K562 (cell line): ENCODE measurements around the gene KMT2A. TPM values are rescaled to one million over a fixed set of nuclear protein-coding genes. Genes with fewer than 3 reads are reported as not detected.
A peak's percentile ranks its signal among the peaks of the same experiment; 100 is the strongest.

Experiments used
- AFF1 ChIP-seq, 2 experiments: fragments of 450-650 bp; IDR thresholded peaks; 2 replicates each; pipeline ENCODE4 v1.6.1; 2018; ENCODE audit warnings: mild to moderate bottlenecking in 2 of 2, low read depth in 1 of 2; ENCODE audit not compliant: partially characterized antibody in 2 of 2
- ASH1L ChIP-seq: fragments of 450-650 bp; IDR thresholded peaks from 2 replicates; pipeline ENCODE4 v1.6.1; 2018; ENCODE audit warnings: borderline replicate concordance, mild to moderate bottlenecking, low read depth; ENCODE audit not compliant: partially characterized antibody
- BACH1 ChIP-seq: fragments of 200-800 bp; sonication (Bioruptor generic); IDR thresholded peaks from 2 replicates; pipeline ENCODE4 v1.6.1; 2016; ENCODE audit warnings: missing genetic modification characterization, missing compliant biosample characterization
- CREM ChIP-seq: IDR thresholded peaks from 2 replicates; pipeline ENCODE4 v1.6.1; 2014; ENCODE audit warnings: antibody characterized with exemption, low read depth
- GTF3C2 ChIP-seq: IDR thresholded peaks from 3 replicates; pipeline ENCODE4 v1.6.1; 2011; ENCODE audit warnings: borderline replicate concordance, mild to moderate bottlenecking, moderate library complexity; ENCODE audit not compliant: insufficient read length; ENCODE audit errors: extremely low read depth
- HMBOX1 ChIP-seq: sonication (generic); IDR thresholded peaks from 2 replicates; pipeline ENCODE4 v1.6.1; 2016
- L3MBTL2 ChIP-seq: fragments of 450-650 bp; IDR thresholded peaks from 2 replicates; pipeline ENCODE4 v1.6.1; 2016; ENCODE audit warnings: mild to moderate bottlenecking, moderate library complexity
- MAFK ChIP-seq: IDR thresholded peaks from 2 replicates; pipeline ENCODE4 v1.6.1; 2011; ENCODE audit warnings: low read length, improper control_type of control experiment
- NKRF ChIP-seq: fragments of 450-650 bp; IDR thresholded peaks from 2 replicates; pipeline ENCODE4 v1.6.1; 2016; ENCODE audit warnings: borderline replicate concordance
- POLR2AphosphoS5 ChIP-seq: IDR thresholded peaks from 2 replicates; pipeline ENCODE4 v1.6.1; 2011; ENCODE audit warnings: mild to moderate bottlenecking, low read depth, low read length, moderate library complexity; ENCODE audit not compliant: control insufficient read depth, insufficient read depth
- RAD21 ChIP-seq, 2 experiments: fragments of 250-450 bp in 1 of 2; fragments of 450-650 bp in 1 of 2; sonication (Bioruptor Pico) in 1 of 2; formaldehyde crosslinking in 1 of 2; IDR thresholded peaks in 1 of 2; conservative IDR thresholded peaks in 1 of 2; 2 replicates each; pipeline versions ENCODE4 v1.4.0 to v1.8.0; 2020 to 2022; ENCODE audit warnings: mild to moderate bottlenecking in 2 of 2, moderate library complexity in 1 of 2
- SAP30 ChIP-seq: fragments of 200-600 bp; sonication (generic); IDR thresholded peaks from 2 replicates; pipeline ENCODE4 v1.6.1; 2012; ENCODE audit warnings: borderline replicate concordance, low read depth, mild to moderate bottlenecking, moderate library complexity, low read length, control low read depth, inconsistent platforms; ENCODE audit not compliant: insufficient read depth, poor library complexity, severe bottlenecking
- TBP ChIP-seq: optimal IDR thresholded peaks from 2 replicates; pipeline ENCODE3; 2011; ENCODE audit warnings: low read depth, low read length, improper control_type of control experiment
- ZBED1 ChIP-seq: IDR thresholded peaks from 2 replicates; pipeline ENCODE4 v1.6.1; 2014
- ZBTB7A ChIP-seq: IDR thresholded peaks from 2 replicates; pipeline ENCODE4 v1.6.1; 2011; ENCODE audit warnings: low read depth, mild to moderate bottlenecking, low read length, moderate library complexity, borderline replicate concordance; ENCODE audit not compliant: control insufficient read depth
- ZNF76 ChIP-seq: fragments of 250-450 bp; sonication (Bioruptor Pico); IDR thresholded peaks from 2 replicates; pipeline ENCODE4 v1.4.0; 2020; ENCODE audit warnings: mild to moderate bottlenecking, moderate library complexity, borderline replicate concordance
- polyA plus RNA-seq, 8 experiments: library from polyadenylated mRNA; depleted of rRNA in 4 of 8; stranded (reverse) in 5 of 8; unstranded in 3 of 8; fragments of >200 nt; fragmentation: Nextera tagmentation in 2 of 8; fragmentation: Illumina TruSeq in 1 of 8; extraction: Ambion mirVana in 2 of 8; extraction: Trizol in 1 of 8; gene quantifications; 2 replicates each; pipeline versions ENCODE4 v1.2.1 to v1.2.3, GENCODE V29; 2011 to 2014; ENCODE audit warnings: inconsistent platforms in 1 of 8, missing spikeins in 1 of 8
- total RNA-seq, 7 experiments: library from RNA; depleted of rRNA in 6 of 7; stranded (reverse); fragments of >200 nt in 6 of 7; fragmentation: Illumina TruSeq in 2 of 7; extraction: Trizol in 2 of 7; gene quantifications; 2 replicates each; pipeline versions ENCODE4 v1.2.1 to v1.2.3, GENCODE V29; 2011 to 2021; ENCODE audit warnings: low replicate concordance in 1 of 7

KMT2A gene
- total and polyA plus RNA-seq, 9 of the 15 experiments (the other 6 are each of a cell fraction or from before 2014, with no cell fraction given): 9.6 to 59.9 (median 32.6) TPM

GRCh38 chr11:118434553-118435289, 1.6 kb upstream of the KMT2A start (continued):
- TF ChIP-seq GTF3C2 (no peak), ZNF76 (no peak), SAP30 (peak; percentile 79), NKRF (peak; percentile 76; the same call in 1 of the 2 replicates), L3MBTL2 (peak; percentile 44; the same call in 1 of the 2 replicates), AFF1 (IDR thresholded peaks at IDR 0.05; ENCODE audit: low read depth in 1 of 2, partially characterized antibody in 2 of 2) (peak in 1 of 2 experiments; percentile 81), ASH1L (no peak), RAD21 (CRISPR knock-in tag; conservative IDR thresholded peaks at IDR 0.05 in 1 of 2, IDR thresholded peaks at IDR 0.05 in 1 of 2) (peak in 1 of 2 experiments; percentile 34; a peak in 2 of 4 replicates), HMBOX1 (no peak), ZBED1 (no peak), MAFK (no peak), TBP (no peak), CREM (no peak), ZBTB7A (peak; percentile 76; the same call in 1 of the 2 replicates), BACH1 (no peak), POLR2AphosphoS5 (no peak)
